COR-L47 (cell line): Measurements from ENCODE around the gene LAMA3.

Experiments
- DNase-seq: peaks from one replicate; lab custom pipeline; 2025; lab: John Stamatoyannopoulos, UW

LAMA3 gene

GRCh38 chr18:23938043-23938756 is 248.9 kb downstream of the LAMA3 start:
- DNase-seq = no peak

- DNase-seq = no peak
Measured at GRCh38 chr18:23938901-23939341, 249.7 kb downstream of the LAMA3 start.

- no peak for DNase-seq
Measured at GRCh38 chr18:23939366-23939765, 250.1 kb downstream of the LAMA3 start.

GRCh38 chr18:23939896-23940295 is 250.6 kb downstream of the LAMA3 start:
- DNase-seq = no peak

- no peak for DNase-seq
Measured at GRCh38 chr18:23941791-23942190, 252.5 kb downstream of the LAMA3 start.

- DNase-seq = no peak
Measured at GRCh38 chr18:23943104-23943503, 253.9 kb downstream of the LAMA3 start.

- DNase-seq = no peak
Measured at GRCh38 chr18:23943903-23944624, 254.8 kb downstream of the LAMA3 start.

GRCh38 chr18:23945416-23946079 is 256.3 kb downstream of the LAMA3 start:
- DNase-seq = no peak

DNA sequence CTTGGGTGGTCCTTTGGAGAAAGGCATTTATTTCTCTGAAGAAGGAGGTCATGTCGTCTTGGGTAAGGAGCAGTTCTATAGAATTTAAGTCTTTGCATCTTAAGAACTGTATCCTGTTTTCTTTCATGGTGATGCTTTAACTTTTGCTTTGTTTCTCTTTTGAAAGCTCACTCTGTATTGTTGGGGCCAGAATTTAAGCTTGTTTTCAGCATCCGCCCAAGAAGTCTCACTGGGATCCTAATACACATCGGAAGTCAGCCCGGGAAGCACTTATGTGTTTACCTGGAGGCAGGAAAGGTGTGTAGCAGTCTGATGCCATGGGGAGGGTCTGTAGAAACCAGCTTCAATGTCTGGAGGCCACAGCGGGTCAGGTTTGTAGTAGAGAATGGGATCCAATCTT is 260.6 kb downstream of the LAMA3 start:
- DNase-seq = no peak

DNA sequence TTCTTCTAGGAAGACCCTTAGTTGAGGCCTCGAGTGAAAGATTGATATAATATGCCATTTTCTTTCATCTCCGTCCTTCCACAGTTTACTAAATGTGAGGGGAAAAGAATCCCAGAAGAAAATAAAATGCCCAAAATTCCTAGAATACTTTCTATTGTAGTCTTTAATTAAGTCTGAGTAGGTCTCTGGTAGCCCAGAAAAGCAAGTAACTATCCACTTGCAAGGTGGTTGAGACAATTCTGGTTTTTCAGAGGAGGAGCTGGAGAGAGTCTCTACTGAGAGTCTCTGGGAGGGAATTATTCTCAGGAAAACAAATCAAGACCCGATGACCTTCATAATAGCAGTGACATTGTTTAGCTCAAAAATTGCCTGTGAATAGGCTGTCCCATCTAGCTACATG is 261.4 kb downstream of the LAMA3 start:
- DNase-seq = no peak

- DNase-seq = no peak
Measured at GRCh38 chr18:23951206-23951605, 262.0 kb downstream of the LAMA3 start.

- DNase-seq = no peak
Measured at GRCh38 chr18:23953984-23954383, 264.7 kb downstream of the LAMA3 start.

DNA sequence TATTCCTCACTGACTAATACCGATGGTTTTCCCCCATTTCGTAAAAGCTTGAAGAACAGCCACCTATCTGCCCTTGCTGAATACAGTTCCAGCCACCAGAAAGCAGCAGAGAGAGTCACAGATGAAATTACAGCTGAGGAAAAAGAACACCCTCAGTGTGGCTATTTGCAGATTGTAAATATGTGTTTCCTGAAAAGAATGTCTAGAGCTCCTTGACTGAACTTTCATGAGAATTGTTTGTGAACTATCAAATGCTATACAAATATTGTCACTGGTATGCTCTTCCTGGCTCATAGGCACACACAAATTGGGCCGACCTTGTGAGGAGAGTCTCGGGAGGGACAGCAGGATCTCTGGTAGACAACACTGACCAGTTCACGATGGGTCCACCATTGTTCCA is 267.2 kb downstream of the LAMA3 start:
- no peak for DNase-seq

GRCh38 chr18:23958036-23958435 is 268.8 kb downstream of the LAMA3 start:
- no peak for DNase-seq

DNA sequence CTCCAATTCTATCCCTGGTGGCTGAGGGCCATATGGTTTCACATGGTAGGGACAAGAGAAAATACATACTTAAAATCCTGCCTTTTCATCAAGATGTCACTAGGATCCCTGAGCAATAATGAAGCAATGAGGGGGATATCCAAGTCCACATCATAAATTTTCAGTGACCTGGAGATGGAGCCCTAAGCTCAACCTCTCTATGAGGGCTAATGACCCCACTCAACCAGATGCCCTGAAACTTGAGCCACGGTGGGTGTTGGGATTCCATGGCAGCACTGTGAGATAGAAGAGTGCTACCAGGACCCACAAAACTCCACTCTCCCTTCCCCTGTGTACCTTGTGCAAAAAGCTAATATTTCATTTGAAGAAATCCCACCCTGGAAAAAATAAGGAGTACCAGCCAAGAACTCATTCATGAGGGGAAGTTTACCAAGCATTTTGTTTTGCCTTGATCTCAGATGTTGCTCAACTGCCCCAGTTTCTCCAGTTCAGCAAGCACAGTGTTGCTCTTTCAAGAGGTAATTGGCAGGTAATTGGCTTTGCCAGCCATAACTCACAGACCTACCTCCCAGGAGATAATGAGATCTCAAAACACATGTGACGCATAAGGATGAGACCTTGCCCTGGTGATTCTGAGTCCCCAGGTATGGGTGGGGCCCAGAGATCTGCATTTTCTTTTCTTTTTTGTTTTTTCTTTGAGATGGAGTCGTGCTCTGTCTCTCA is 274.4 kb downstream of the LAMA3 start:
- DNase-seq = peak; percentile 70

GRCh38 chr18:23964282-23965238 is 275.3 kb downstream of the LAMA3 start:
- DNase-seq = no peak

DNA sequence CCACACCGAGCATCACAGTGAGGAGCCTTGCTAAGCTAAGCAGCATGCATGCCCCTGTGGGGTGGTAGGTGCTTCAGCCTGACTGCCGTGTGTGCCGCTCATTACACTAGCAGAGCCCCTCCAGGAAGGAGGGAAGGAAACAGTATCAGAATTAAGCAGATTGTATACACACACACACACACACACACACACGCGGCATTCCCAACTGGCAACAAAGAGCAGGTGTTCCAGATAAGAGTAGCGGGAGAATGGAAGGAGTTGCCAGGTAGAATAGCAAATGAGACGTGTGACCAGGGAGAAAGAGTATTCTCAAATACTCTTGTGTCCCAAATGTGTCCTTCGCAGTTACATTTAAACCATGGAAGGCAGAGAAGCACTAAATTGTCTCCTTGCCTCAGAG is 277.7 kb downstream of the LAMA3 start:
- DNase-seq = peak; percentile 57

- no peak for DNase-seq
Measured at GRCh38 chr18:23967321-23968089, 278.3 kb downstream of the LAMA3 start.

GRCh38 chr18:23968638-23969604 is 279.7 kb downstream of the LAMA3 start:
- no peak for DNase-seq
